Large intestine (tissue), 12 donors: ENCODE results near the gene TEAD3. TPM values are rescaled to one million over a fixed set of nuclear protein-coding genes. Genes with fewer than 3 reads are reported as not detected.
"Not testable (repeated sequence)": the region's sequence is repeated elsewhere in the genome, so short reads cannot be mapped to it uniquely, and the experiment has no call there.

Source experiments
- DNase-seq, 2 donors: peaks; one replicate each; pipeline versions ENCODE4 v3.0.0 to v3.0.0-alpha.2; 2013
- H3K27ac ChIP-seq: one replicate; pipeline ENCODE4 v1.5.1; 2013; ENCODE audit warnings: low read length
- H3K27me3 ChIP-seq: 2 replicates; pipeline ENCODE4 v1.6.1; 2013; ENCODE audit warnings: low read length; ENCODE audit not compliant: control insufficient read depth, insufficient read depth
- H3K36me3 ChIP-seq: 2 replicates; pipeline ENCODE4 v1.6.1; 2013; ENCODE audit warnings: low read length; ENCODE audit not compliant: control insufficient read depth, insufficient read depth
- H3K4me1 ChIP-seq: one replicate; pipeline ENCODE4 v1.6.1; 2013; ENCODE audit warnings: low read length; ENCODE audit not compliant: control insufficient read depth, insufficient read depth
- H3K4me3 ChIP-seq: one replicate; pipeline ENCODE4 v1.5.1; 2013; ENCODE audit warnings: low read length
- H3K9me3 ChIP-seq: one replicate; pipeline ENCODE4 v1.6.1; 2013; ENCODE audit warnings: mild to moderate bottlenecking, low read depth, low read length, moderate library complexity; ENCODE audit not compliant: control insufficient read depth
- WGBS: methylation state at CpG from one replicate; pipeline ENCODE4 v1.1.5; 2013; ENCODE audit warnings: low lambda C conversion rate; ENCODE audit not compliant: insufficient coverage; 5-methylcytosine and 5-hydroxymethylcytosine counted together
- long read RNA-seq, 11 donors: transcript quantifications; one replicate each; lab custom pipeline, GENCODE V29; 2026
- polyA plus RNA-seq: library from polyadenylated mRNA; unstranded; fragments of 120-200 nt; gene quantifications from one replicate; pipeline ENCODE4 v1.2.1, GENCODE V29; 2013

Gene TEAD3
- polyA plus RNA-seq, result 41.2 TPM
- long read RNA-seq, donor 1, partial matches to known transcripts, result 0 of 5 reads
- long read RNA-seq, donor 1, other reads (novel, unspliced or antisense), result 5 of 5 reads
- long read RNA-seq, donor 2, partial matches to known transcripts, result 0 of 6 reads
- long read RNA-seq, donor 2, other reads (novel, unspliced or antisense), result 6 of 6 reads
- long read RNA-seq, donor 3, partial matches to known transcripts, result 0 of 6 reads
- long read RNA-seq, donor 3, other reads (novel, unspliced or antisense), result 6 of 6 reads
- long read RNA-seq, donor 4, result 0 reads
- long read RNA-seq, donor 5, partial matches to known transcripts, result 0 of 5 reads
- long read RNA-seq, donor 5, other reads (novel, unspliced or antisense), result 5 of 5 reads
- long read RNA-seq, donor 6, partial matches to known transcripts, result 0 of 11 reads
- long read RNA-seq, donor 6, other reads (novel, unspliced or antisense), result 11 of 11 reads
- long read RNA-seq, donor 7, result 0 reads
- long read RNA-seq, donor 8, result 0 reads
- long read RNA-seq, donor 9, partial matches to known transcripts, result 11 of 11 reads
- long read RNA-seq, donor 9, other reads (novel, unspliced or antisense), result 0 of 11 reads
- long read RNA-seq, donor 10, partial matches to known transcripts, result 10 of 10 reads
- long read RNA-seq, donor 10, other reads (novel, unspliced or antisense), result 0 of 10 reads
- long read RNA-seq, donor 11, result 0 reads

DNA sequence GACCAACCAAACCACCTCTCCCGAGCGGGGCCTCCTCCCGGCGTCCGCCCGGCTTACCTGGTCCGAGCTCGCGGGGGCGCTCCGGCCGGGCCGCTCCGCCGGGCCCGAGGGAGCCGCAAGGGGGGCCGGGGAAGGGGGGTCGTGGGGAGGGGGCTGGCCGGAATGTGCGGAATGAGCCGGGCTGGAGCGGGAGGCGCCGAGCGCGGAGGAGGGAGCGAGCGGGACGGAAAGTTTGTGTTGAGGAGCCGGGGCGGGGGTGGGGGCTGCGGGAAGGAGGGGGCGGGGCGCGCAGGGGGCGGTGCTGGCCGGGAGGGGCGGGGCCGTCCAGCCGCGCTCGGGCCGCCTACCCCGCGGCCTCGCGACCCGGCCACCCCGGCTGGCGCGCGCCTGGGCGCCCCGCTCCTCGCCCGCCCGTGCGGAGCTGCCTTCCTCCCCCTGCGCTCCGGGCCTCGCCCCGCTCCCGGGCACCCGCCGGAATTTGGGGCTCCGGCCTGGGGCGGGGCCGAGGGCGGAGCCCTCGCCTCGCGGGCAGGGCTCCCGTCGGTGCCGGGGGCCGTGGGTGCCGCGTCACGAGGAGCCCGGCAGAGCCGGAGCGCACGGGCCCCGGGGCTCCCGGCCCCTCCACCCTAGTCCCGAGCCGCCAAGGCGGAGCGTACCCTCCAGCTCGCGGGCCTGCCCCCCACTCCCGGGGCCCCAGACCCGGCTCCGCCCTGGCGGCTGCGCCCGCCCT lies at the start of gene TEAD3:
Gene TEAD3, minus strand, starts transcription at position 239 of the 730 bp plus-strand sequence.
- H3K27me3 ChIP-seq, result peaks cover 13% of the 10 kb centered on the region
- H3K4me3 ChIP-seq, result peak within 1 kb of the TSS; percentile 82
- H3K27ac ChIP-seq, result peak within 1 kb of the TSS; percentile 87
- peak; percentile 59 to 81 for DNase-seq
- WGBS, result no CpG with 5 or more reads among the region's 98 CpGs
- H3K9me3 ChIP-seq, result peaks cover 5% of the 10 kb centered on the region
- H3K36me3 ChIP-seq, result peaks cover 3% of the 10 kb centered on the region
- H3K4me1 ChIP-seq, result peaks cover 45% of the 10 kb centered on the region

DNA sequence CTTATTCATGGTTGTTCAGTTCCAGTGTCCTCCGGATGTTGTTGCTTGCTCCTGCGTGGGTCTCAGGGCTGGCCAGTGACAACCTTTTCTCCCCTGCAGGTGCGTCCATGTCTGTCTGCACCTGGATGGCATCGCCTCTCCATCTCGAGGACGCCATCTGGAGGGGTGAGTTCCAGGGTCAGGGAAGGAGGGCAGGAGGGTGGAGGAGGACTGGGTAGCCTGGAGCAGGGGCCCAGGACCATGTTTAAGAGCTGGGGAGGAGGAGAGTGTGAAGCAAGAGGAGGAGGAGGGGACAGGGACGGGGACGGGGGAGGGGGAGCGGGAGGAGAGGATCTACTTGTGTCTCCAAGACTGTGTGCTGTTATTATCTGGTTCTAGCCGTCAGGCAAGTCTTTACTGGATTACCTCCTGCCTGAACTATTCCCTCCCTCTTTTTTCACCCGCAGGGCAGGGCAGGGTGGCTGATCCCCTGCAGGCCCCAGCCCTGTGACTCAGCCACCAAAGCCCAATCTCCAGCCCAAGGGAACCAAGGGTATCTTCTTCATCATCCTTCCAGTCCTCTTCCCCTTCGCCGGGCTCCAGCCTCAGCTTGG lies 48.0 kb upstream of the TEAD3 start:
- WGBS, result no CpG with 5 or more reads among the region's 13 CpGs
- Histone ChIP-seq H3K9me3 (no peaks in the 10 kb centered on the region), H3K27me3 (peaks cover 2% of the 10 kb centered on the region), H3K4me1 (no peaks in the 10 kb centered on the region), H3K36me3 (no peaks in the 10 kb centered on the region), H3K27ac (no peak overlapping the region), H3K4me3 (no peak overlapping the region)
- DNase-seq, result no peak

GRCh38 chr6:35543459-35544193 lies 46.7 kb upstream of the TEAD3 start:
- H3K36me3 ChIP-seq, result no peaks in the 10 kb centered on the region
- H3K27ac ChIP-seq, result no peak overlapping the region
- H3K4me3 ChIP-seq, result no peak overlapping the region
- no peaks in the 10 kb centered on the region for H3K9me3 ChIP-seq
- WGBS, result 100% methylated on average over 2 of the region's 16 CpGs
- peaks cover 2% of the 10 kb centered on the region for H3K27me3 ChIP-seq
- H3K4me1 ChIP-seq, result no peaks in the 10 kb centered on the region
- DNase-seq, result no peak

DNA sequence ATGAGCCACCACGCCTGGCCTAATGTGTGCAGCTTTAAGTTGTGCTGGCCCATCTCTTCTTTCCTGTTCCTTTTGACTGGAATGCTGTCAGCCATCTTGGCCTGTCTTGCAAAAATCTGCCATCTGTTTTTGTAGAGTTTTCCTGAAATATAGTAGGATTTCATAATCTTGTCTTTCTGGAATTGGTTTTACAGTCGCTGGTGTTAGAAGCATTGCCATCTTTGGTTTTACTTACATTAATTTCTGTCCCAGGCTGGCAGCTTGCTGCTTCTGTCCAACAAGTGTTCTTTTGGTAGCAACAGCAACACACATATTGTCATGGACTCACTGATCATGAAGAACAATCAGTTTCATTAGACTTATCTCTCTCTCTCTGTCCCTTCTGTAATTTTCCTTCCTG lies 45.0 kb upstream of the TEAD3 start:
- Histone ChIP-seq H3K36me3 (no peaks in the 10 kb centered on the region), H3K27me3 (no peaks in the 10 kb centered on the region), H3K9me3 (no peaks in the 10 kb centered on the region), H3K4me1 (no peaks in the 10 kb centered on the region), H3K27ac (no peak overlapping the region), H3K4me3 (no peak overlapping the region)
- 100% methylated on average over 1 of the region's 2 CpGs for WGBS
- no peak for DNase-seq

GRCh38 chr6:35539223-35539622 lies 42.3 kb upstream of the TEAD3 start:
- H3K27ac ChIP-seq, result no peak overlapping the region
- no peaks in the 10 kb centered on the region for H3K9me3 ChIP-seq
- H3K4me3 ChIP-seq, result no peak overlapping the region
- no peaks in the 10 kb centered on the region for H3K27me3 ChIP-seq
- no peaks in the 10 kb centered on the region for H3K4me1 ChIP-seq
- WGBS, result no CpG with 5 or more reads among the region's 3 CpGs
- H3K36me3 ChIP-seq, result no peaks in the 10 kb centered on the region
- DNase-seq, result no peak

GRCh38 chr6:35535847-35536246 lies 39.0 kb upstream of the TEAD3 start:
- H3K36me3 ChIP-seq, H3K27me3 ChIP-seq, H3K9me3 ChIP-seq, H3K4me1 ChIP-seq, H3K27ac ChIP-seq, H3K4me3 ChIP-seq, DNase-seq: not testable (repeated sequence)
- no CpG with 5 or more reads among the region's 6 CpGs for WGBS

- Histone ChIP-seq H3K36me3 (no peaks in the 10 kb centered on the region), H3K9me3 (no peaks in the 10 kb centered on the region), H3K27ac (no peak overlapping the region), H3K27me3 (no peaks in the 10 kb centered on the region), H3K4me1 (no peaks in the 10 kb centered on the region), H3K4me3 (no peak overlapping the region)
- peak; percentile 12 to 28 for DNase-seq
- 100% methylated on average over 1 of the region's 11 CpGs for WGBS
Measured at GRCh38 chr6:35534407-35535170, 37.7 kb upstream of the TEAD3 start.

DNA sequence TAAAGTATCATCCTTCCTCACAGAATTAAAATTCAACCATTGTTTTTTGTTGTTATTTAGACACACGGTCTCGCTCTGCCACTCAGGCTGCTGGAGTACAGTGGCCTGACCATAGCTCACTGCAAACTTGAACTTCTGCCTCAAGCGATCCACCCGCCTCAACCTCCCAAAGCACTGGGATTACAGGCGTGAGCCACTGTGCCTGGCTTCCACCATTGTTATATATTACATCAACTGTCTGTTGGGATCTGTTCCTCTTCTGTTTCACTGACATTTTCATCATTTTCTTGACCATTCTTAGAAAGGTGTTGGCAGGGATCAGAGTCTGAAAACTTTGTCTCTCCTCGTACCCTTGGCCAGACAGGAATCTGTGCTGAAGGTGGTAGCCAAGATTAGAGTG lies 37.1 kb upstream of the TEAD3 start:
- DNase-seq, result no peak
- no peaks in the 10 kb centered on the region for H3K4me1 ChIP-seq
- H3K27me3 ChIP-seq, result no peaks in the 10 kb centered on the region
- H3K27ac ChIP-seq, result no peak overlapping the region
- H3K36me3 ChIP-seq, result no peaks in the 10 kb centered on the region
- H3K9me3 ChIP-seq, result no peaks in the 10 kb centered on the region
- WGBS, result 60% methylated on average over 1 of the region's 6 CpGs
- no peak overlapping the region for H3K4me3 ChIP-seq

GRCh38 chr6:35532126-35532525 lies 35.2 kb upstream of the TEAD3 start:
- H3K36me3 ChIP-seq, result no peaks in the 10 kb centered on the region
- no peak for DNase-seq
- no peaks in the 10 kb centered on the region for H3K9me3 ChIP-seq
- H3K27ac ChIP-seq, result no peak overlapping the region
- no peaks in the 10 kb centered on the region for H3K27me3 ChIP-seq
- H3K4me3 ChIP-seq, result no peak overlapping the region
- no peaks in the 10 kb centered on the region for H3K4me1 ChIP-seq
- WGBS, result 80% methylated on average over 1 of the region's 4 CpGs
